Activated CD4-positive, CD25-positive, alpha-beta regulatory T cell treated with anti-CD3 and anti-CD28 coated beads, Interleukin-2, amount 50 U/mL, for 24 hours (primary cell): ENCODE data around the gene ECSIT.
"Not testable (repeated sequence)": the region's sequence is repeated elsewhere in the genome, so short reads cannot be mapped to it uniquely, and the experiment has no call there.

Source experiments
- ATAC-seq, 2 donors: fragments of 150-1000 bp; cut with Tn5 transposase; one replicate each; pipeline ENCODE4 v1.10.0; 2021; ENCODE audit warnings: mild to moderate bottlenecking in 1 of 2, moderate library complexity in 1 of 2

Gene ECSIT

DNA sequence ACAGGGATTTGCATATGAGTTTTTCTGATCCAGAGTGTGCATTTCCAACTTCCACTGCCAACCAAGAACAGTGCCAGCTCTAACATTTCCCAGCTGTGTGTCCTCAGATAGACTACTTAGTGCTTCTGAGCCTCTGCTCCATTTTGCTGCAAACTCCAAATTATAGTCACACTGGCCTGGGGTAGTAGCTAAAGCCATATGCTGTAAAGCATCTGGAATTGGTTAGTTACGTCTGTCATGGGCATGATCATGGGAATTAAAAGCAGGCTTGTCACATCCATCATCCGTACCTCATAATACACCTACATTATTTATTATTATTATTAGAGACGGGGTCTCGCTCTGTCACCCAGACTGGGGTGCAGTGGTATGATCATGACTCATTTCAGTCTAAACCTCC is 55.2 kb downstream of the ECSIT start:
- no peak for ATAC-seq

GRCh38 chr19:11468266-11468845 is 60.6 kb downstream of the ECSIT start:
- not testable (repeated sequence) for ATAC-seq

GRCh38 chr19:11465600-11465999 is 63.3 kb downstream of the ECSIT start:
- ATAC-seq, result no peak

GRCh38 chr19:11464333-11465265 is 64.3 kb downstream of the ECSIT start:
- ATAC-seq, result no peak

DNA sequence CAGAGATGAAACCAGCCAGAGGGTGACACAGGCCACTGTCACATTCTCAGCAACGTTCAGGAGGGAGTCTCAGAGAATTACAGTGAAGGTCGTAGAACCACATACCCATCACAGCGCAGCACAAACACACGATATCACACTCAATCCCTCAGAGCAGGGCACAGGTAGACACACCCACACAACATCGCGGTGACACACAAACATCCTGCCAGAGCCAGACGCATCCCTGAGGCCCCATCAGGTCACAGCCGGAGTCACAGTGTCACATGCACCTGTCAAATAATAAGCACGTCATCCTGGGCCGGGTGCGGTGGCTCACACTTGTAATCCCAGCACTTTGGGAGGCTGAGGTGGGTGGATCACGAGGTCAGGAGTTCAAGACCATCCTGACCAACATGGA is 65.5 kb downstream of the ECSIT start:
- peak; percentile 41 to 43 for ATAC-seq

GRCh38 chr19:11461453-11461852 is 67.5 kb downstream of the ECSIT start:
- no peak for ATAC-seq

- no peak for ATAC-seq
Observed at GRCh38 chr19:11460207-11460606, 68.7 kb downstream of the ECSIT start.

GRCh38 chr19:11458912-11459311 is 70.0 kb downstream of the ECSIT start:
- ATAC-seq, result not testable (repeated sequence)

DNA sequence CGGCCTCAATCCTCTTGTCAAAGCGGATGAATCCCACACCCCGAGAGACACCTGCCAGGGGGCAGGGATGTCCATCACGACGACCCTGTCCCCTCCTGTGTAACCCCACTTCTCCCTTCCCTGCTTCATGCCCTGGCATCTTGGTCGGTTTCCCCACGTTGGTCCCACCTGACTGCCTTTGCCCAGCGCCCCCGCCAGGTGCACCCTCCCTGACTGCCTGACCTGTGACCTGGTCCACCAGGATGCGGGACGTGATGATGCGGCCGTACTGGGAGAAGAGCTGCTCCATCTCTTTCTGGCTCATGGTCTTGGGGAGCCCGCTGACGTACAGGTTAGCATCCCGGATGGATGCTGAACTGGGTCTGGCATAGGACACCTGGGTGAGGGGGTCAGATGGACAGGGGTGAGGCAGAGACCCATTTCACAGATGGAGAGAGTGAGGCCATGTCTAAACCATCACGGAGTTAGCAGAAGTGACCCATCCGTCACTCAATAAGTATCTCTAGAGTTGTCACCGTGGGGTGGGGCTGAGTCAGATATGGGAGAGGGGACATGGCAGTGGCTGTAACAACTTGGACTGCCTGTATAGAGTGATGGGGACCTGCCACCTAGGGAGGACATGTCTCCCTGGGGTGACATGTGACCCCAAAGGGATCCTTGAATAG is 70.6 kb downstream of the ECSIT start:
- no peak for ATAC-seq

DNA sequence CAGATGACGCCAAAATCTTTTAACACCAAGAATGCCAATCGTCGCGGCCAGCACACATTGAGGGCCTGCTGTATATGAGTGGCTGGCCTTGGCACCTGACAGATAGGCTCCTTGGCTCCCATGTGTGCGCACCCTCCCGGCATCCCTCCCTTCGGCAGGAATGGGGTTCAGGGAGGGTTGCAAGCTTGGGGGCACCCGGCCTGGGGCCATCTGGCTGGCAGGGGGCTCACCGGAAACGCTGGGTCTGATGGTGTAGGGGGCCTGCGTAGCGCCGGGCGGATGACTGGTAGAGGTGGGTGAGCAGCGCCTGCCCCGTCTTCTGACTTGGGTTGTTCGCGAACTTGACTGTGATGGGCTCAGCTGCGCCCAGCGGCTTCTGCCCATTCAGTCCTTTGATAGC is 71.1 kb downstream of the ECSIT start:
- ATAC-seq, result no peak

DNA sequence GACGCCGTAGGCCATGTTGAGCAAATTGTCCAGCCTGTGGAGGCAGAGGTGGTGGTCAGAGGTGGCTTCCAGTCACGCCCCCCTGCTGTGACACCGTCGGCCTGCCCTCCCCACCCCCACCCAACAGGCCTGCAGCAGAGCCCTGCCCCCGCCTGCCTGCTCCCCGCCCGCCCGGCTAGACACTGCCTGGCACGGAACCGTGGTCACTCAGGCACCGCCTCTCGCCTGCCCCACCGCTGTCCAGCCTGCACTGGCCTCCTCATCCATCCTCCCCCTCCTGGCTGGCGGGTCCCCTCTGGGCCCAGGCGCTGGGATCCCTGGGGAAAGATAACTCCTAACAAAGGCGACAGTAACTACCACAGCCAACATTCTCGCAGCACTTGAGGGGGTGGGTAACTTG is 71.8 kb downstream of the ECSIT start:
- ATAC-seq, result no peak

GRCh38 chr19:11456659-11457058 is 72.3 kb downstream of the ECSIT start:
- ATAC-seq, result no peak
